Natural killer cell (primary cell): ENCODE measurements around the gene KASH5. TPM values are rescaled to one million over a fixed set of nuclear protein-coding genes. Genes with fewer than 3 reads are reported as not detected.

Experiments used
- ATAC-seq, 3 donors: fragments of 150-1000 bp in 2 of 3; fragments of 200-7000 bp in 1 of 3; cut with Tn5 transposase; 1 replicate in 1 of 3; 2 replicates in 2 of 3; pipeline ENCODE4 v1.10.0; 2021; ENCODE audit warnings: mild to moderate bottlenecking in 2 of 3, moderate library complexity in 2 of 3
- DNase-seq, 2 donors: peaks; one replicate each; pipeline versions ENCODE4 v3.0.0 to v3.0.0-alpha.2; 2013 to 2021; ENCODE audit warnings: mixed read lengths in 1 of 2
- H3K27ac ChIP-seq: one replicate; pipeline ENCODE4 v1.5.1; 2013; ENCODE audit warnings: mild to moderate bottlenecking, low read length
- H3K27me3 ChIP-seq: one replicate; pipeline ENCODE4 v1.6.1; 2013; ENCODE audit warnings: low read length; ENCODE audit not compliant: control insufficient read depth, insufficient read depth
- H3K36me3 ChIP-seq: one replicate; pipeline ENCODE4 v1.6.1; 2013; ENCODE audit warnings: low read length; ENCODE audit not compliant: control insufficient read depth, insufficient read depth
- H3K4me1 ChIP-seq: one replicate; pipeline ENCODE4 v1.6.1; 2013; ENCODE audit warnings: low read length; ENCODE audit not compliant: control insufficient read depth, insufficient read depth
- H3K4me3 ChIP-seq: one replicate; pipeline ENCODE4 v1.5.1; 2013; ENCODE audit warnings: low read length
- H3K9me3 ChIP-seq: one replicate; pipeline ENCODE4 v1.6.1; 2013; ENCODE audit warnings: low read length; ENCODE audit not compliant: control insufficient read depth, insufficient read depth
- H3K27ac Mint-ChIP-seq, 2 donors: one replicate each; pipeline ENCODE4 v1.8.0; 2022; ENCODE audit warnings: mild to moderate bottlenecking in 2 of 2, mixed read lengths in 2 of 2, moderate library complexity in 1 of 2
- H3K27me3 Mint-ChIP-seq, 2 donors: one replicate each; pipeline ENCODE4 v1.8.0; 2022; ENCODE audit warnings: low read depth in 2 of 2, mixed read lengths in 2 of 2
- H3K36me3 Mint-ChIP-seq: one replicate; pipeline ENCODE4 v1.8.0; 2022; ENCODE audit warnings: mixed read lengths
- H3K4me1 Mint-ChIP-seq, 2 donors: one replicate each; pipeline ENCODE4 v1.8.0; 2022; ENCODE audit warnings: mixed read lengths in 2 of 2
- H3K4me3 Mint-ChIP-seq: one replicate; pipeline ENCODE4 v1.8.0; 2022; ENCODE audit warnings: mild to moderate bottlenecking, moderate library complexity, mixed read lengths
- H3K9me3 Mint-ChIP-seq, 2 donors: one replicate each; pipeline ENCODE4 v1.8.0; 2022; ENCODE audit warnings: mixed read lengths in 2 of 2
- CTCF ChIP-seq: fragments of 200-600 bp; IDR thresholded peaks from one replicate; pipeline ENCODE4 v1.8.0; 2022; ENCODE audit warnings: antibody characterized with exemption
- WGBS: methylation state at CpG from one replicate; pipeline ENCODE4 v1.1.7; 2013; ENCODE audit warnings: missing lambda C conversion rate; ENCODE audit not compliant: insufficient coverage; 5-methylcytosine and 5-hydroxymethylcytosine counted together
- intact Hi-C: fragments of 100-400 bp; cut with micrococcal nuclease; formaldehyde crosslinking; loops from one replicate; pipeline ENCODE4 v1.14.2; 2022
- total RNA-seq, 4 donors: library from RNA; stranded (reverse); fragments of 120-200 nt in 1 of 4; gene quantifications; one replicate each; pipeline versions ENCODE4 v1.2.3 to v1.2.4, GENCODE V29; 2013 to 2022

The KASH5 gene
- total RNA-seq, 3 donors from 2014 or later (not counting 1 experiment from before 2014, with no cell fraction given), result 0.73 to 0.80 TPM; not detected in 1

GRCh38 chr19:49453757-49454240, 65.8 kb downstream of the KASH5 start:
- Mint-ChIP-seq H3K36me3 (no peaks in the 10 kb centered on the region), H3K4me3 (peak overlapping the region; percentile 95), H3K27ac (peak overlapping the region; percentile 98 to 100), H3K9me3 (no peaks in the 10 kb centered on the region), H3K4me1 (peaks cover 37 to 45% of the 10 kb centered on the region in 2 donors), H3K27me3 (no peaks in the 10 kb centered on the region)
- no peaks in the 10 kb centered on the region for H3K9me3 ChIP-seq
- H3K4me3 ChIP-seq, result peak overlapping the region; percentile 78
- 22% methylated on average over 10 of the region's 10 CpGs for WGBS
- ATAC-seq (no peak), DNase-seq (peak in 1 of 2 donors; percentile 61)
- no peaks in the 10 kb centered on the region for H3K27me3 ChIP-seq
- intact Hi-C loops, result loop anchor here (1.0 to 2.0 kb wide), 5 partner anchors 16 to 424 kb away; partner anchors contain the start of genes AKT1S1, RPL13A, RPS11 and TBC1D17
- H3K27ac ChIP-seq, result peak overlapping the region; percentile 99
- H3K36me3 ChIP-seq, result peaks cover 12% of the 10 kb centered on the region
- peaks cover 52% of the 10 kb centered on the region for H3K4me1 ChIP-seq
- no peak for TF ChIP-seq CTCF

GRCh38 chr19:49455773-49456172, 67.7 kb downstream of the KASH5 start:
- no peaks in the 10 kb centered on the region for H3K36me3 Mint-ChIP-seq

GRCh38 chr19:49456326-49456725, 68.3 kb downstream of the KASH5 start:
- Mint-ChIP-seq H3K27ac (no peak overlapping the region), H3K4me3 (peak overlapping the region; percentile 66), H3K4me1 (peaks cover 24 to 33% of the 10 kb centered on the region in 2 donors), H3K27me3 (no peaks in the 10 kb centered on the region), H3K9me3 (no peaks in the 10 kb centered on the region), H3K36me3 (no peaks in the 10 kb centered on the region)
- no peak overlapping the region for H3K27ac ChIP-seq
- no peak for TF ChIP-seq CTCF
- intact Hi-C loops, result no loop called here
- H3K27me3 ChIP-seq, result no peaks in the 10 kb centered on the region
- no peak overlapping the region for H3K4me3 ChIP-seq
- ATAC-seq, result no peak
- H3K4me1 ChIP-seq, result peaks cover 42% of the 10 kb centered on the region
- 92% methylated on average over 5 of the region's 5 CpGs for WGBS
- no peak for DNase-seq
- H3K9me3 ChIP-seq, result no peaks in the 10 kb centered on the region
- H3K36me3 ChIP-seq, result peaks cover 13% of the 10 kb centered on the region

More at GRCh38 chr19:49455773-49456172, 67.7 kb downstream of the KASH5 start:
- Histone ChIP-seq H3K27me3 (no peaks in the 10 kb centered on the region), H3K27ac (no peak overlapping the region), H3K4me3 (no peak overlapping the region), H3K4me1 (peaks cover 47% of the 10 kb centered on the region), H3K9me3 (no peaks in the 10 kb centered on the region), H3K36me3 (peaks cover 13% of the 10 kb centered on the region)
- ATAC-seq (no peak), DNase-seq (no peak)
- 96% methylated on average over 5 of the region's 5 CpGs for WGBS
- Mint-ChIP-seq H3K27me3 (no peaks in the 10 kb centered on the region), H3K9me3 (no peaks in the 10 kb centered on the region), H3K27ac (no peak overlapping the region), H3K4me1 (peaks cover 26 to 36% of the 10 kb centered on the region in 2 donors), H3K4me3 (no peak overlapping the region)
- intact Hi-C loops, result no loop called here
- TF ChIP-seq CTCF, result no peak

GRCh38 chr19:49458567-49458903, 70.5 kb downstream of the KASH5 start:
- Histone ChIP-seq H3K27ac (peak overlapping the region; percentile 80), H3K9me3 (no peaks in the 10 kb centered on the region), H3K4me1 (peaks cover 27% of the 10 kb centered on the region), H3K27me3 (no peaks in the 10 kb centered on the region), H3K36me3 (peaks cover 18% of the 10 kb centered on the region), H3K4me3 (no peak overlapping the region)
- no peaks in the 10 kb centered on the region for H3K9me3 Mint-ChIP-seq
- H3K36me3 Mint-ChIP-seq, result no peaks in the 10 kb centered on the region
- H3K27ac Mint-ChIP-seq, result peak overlapping the region in 1 of 2 donors; percentile 13
- peaks cover 9 to 14% of the 10 kb centered on the region in 2 donors for H3K4me1 Mint-ChIP-seq
- H3K4me3 Mint-ChIP-seq, result no peak overlapping the region
- intact Hi-C loops, result no loop called here
- no peaks in the 10 kb centered on the region for H3K27me3 Mint-ChIP-seq
- TF ChIP-seq CTCF, result no peak
- DNase-seq (no peak), ATAC-seq (no peak)
- WGBS, result 69% methylated on average over 4 of the region's 5 CpGs
